K562 (cell line): ENCODE data around the gene PDE4D. TPM values are rescaled to one million over a fixed set of nuclear protein-coding genes. Genes with fewer than 3 reads are reported as not detected.

Experiments used
- ATAC-seq: fragments of 200-7000 bp; cut with Tn5 transposase; 3 replicates; pipeline ENCODE4 v1.9.1; 2020; ENCODE audit warnings: moderate library complexity
- BruUV-seq: library from RNA; stranded (reverse); fragments of 400-500 nt; replicated peaks from 2 replicates; lab custom pipeline; 2021; lab: Mats Ljungman, UMichigan
- CTCF ChIA-PET: fragments of 300-600 bp; formaldehyde crosslinking; extraction: SDS; loops from one replicate; lab custom pipeline; 2021; ENCODE audit warnings: low intra/inter-chr PET ratio; lab: Yijun Ruan, JAX
- POLR2A ChIA-PET: fragments of 300-600, 350-650 bp; sonication (Branson Sonifier 250); formaldehyde crosslinking; extraction: SDS; loops from one replicate; lab custom pipeline; 2021; ENCODE audit warnings: antibody characterized with exemption, inconsistent platforms; lab: Yijun Ruan, JAX
- DNase-seq, 4 experiments: peaks; one replicate each; pipeline versions ENCODE4 v3.0.0 to v3.0.0-alpha.2; 2011 to 2018; ENCODE audit warnings: low spot score in 3 of 4, mixed read lengths in 3 of 4; ENCODE audit errors: extremely low read depth in 1 of 4
- FAIRE-seq: peaks from 2 replicates; lab custom pipeline; 2011; peaks lifted over from hg19 to GRCh38; lab: Jason Lieb, UNC
- H2AFZ ChIP-seq: 2 replicates; pipeline ENCODE4 v1.6.0; 2011; ENCODE audit warnings: low read depth, low read length, control low read depth, inconsistent platforms
- H3K27ac ChIP-seq: fragments of 200-600 bp; 3 replicates; pipeline ENCODE4 v1.8.0; 2011; ENCODE audit warnings: low read depth, mild to moderate bottlenecking, control low read depth, inconsistent platforms, low read length, moderate library complexity, mixed read lengths; ENCODE audit errors: extremely low read depth
- H3K27me3 ChIP-seq, 2 experiments: fragments of 300-600 bp in 1 of 2; 2 replicates in 1 of 2; 3 replicates in 1 of 2; pipeline versions ENCODE4 v1.6.0 to v1.8.0; 2011; ENCODE audit warnings: inconsistent platforms in 2 of 2, low read length in 2 of 2, mild to moderate bottlenecking in 1 of 2, mixed read lengths in 1 of 2, moderate library complexity in 1 of 2; ENCODE audit not compliant: control insufficient read depth in 2 of 2, insufficient read depth in 2 of 2
- H3K36me3 ChIP-seq: fragments of 300-600 bp; 3 replicates; pipeline ENCODE4 v1.8.0; 2011; ENCODE audit warnings: mild to moderate bottlenecking, low read length, inconsistent platforms; ENCODE audit not compliant: control insufficient read depth, insufficient read depth
- H3K4me1 ChIP-seq, 2 experiments: fragments of 200-600 bp in 1 of 2; replicated peaks in 1 of 2; 2 replicates in 1 of 2; 3 replicates in 1 of 2; pipeline versions ENCODE4 v1.5.1 to v1.8.0; 2011; ENCODE audit warnings: inconsistent platforms in 2 of 2, low read length in 2 of 2, mild to moderate bottlenecking in 1 of 2, mixed read lengths in 1 of 2, moderate library complexity in 1 of 2; ENCODE audit not compliant: control insufficient read depth in 2 of 2, insufficient read depth in 2 of 2
- H3K4me2 ChIP-seq: 2 replicates; pipeline ENCODE4 v1.6.1; 2011; ENCODE audit warnings: low read length, control low read depth, inconsistent platforms, mixed read lengths; ENCODE audit not compliant: insufficient read depth
- H3K4me3 ChIP-seq: fragments of 200-600 bp; sonication (generic), shearing (Covaris generic); 2 replicates; pipeline ENCODE4 v1.5.1; 2016; ENCODE audit warnings: control low read depth, inconsistent platforms
- H3K79me2 ChIP-seq: fragments of 200-600 bp; 3 replicates; pipeline ENCODE4 v1.8.0; 2011; ENCODE audit warnings: low read length, inconsistent platforms; ENCODE audit not compliant: control insufficient read depth, insufficient read depth
- H3K9ac ChIP-seq, 2 experiments: 2 replicates each; pipeline versions ENCODE4 v1.6.0 to v1.6.1; 2011; ENCODE audit warnings: low read depth in 2 of 2, low read length in 2 of 2, control low read depth in 1 of 2, inconsistent platforms in 1 of 2, mild to moderate bottlenecking in 1 of 2, mixed read lengths in 1 of 2; ENCODE audit not compliant: insufficient read depth in 1 of 2
- H3K9me1 ChIP-seq: one replicate; pipeline ENCODE4 v1.6.0; 2011; ENCODE audit warnings: inconsistent platforms, mild to moderate bottlenecking, low read length, moderate library complexity; ENCODE audit not compliant: control insufficient read depth, insufficient read depth
- H3K9me3 ChIP-seq: replicated peaks from 2 replicates; pipeline ENCODE4 v1.5.1; 2011; ENCODE audit warnings: low read depth, low read length, inconsistent platforms; ENCODE audit not compliant: control insufficient read depth, insufficient read depth
- H4K20me1 ChIP-seq: replicated peaks from 2 replicates; pipeline ENCODE4 v1.6.1; 2011; ENCODE audit warnings: low read length, inconsistent platforms, mixed read lengths; ENCODE audit not compliant: control insufficient read depth, insufficient read depth
- C11orf30 ChIP-seq: fragments of 450-650 bp; IDR thresholded peaks from 2 replicates; pipeline ENCODE4 v1.6.1; 2016; ENCODE audit warnings: low read depth, mild to moderate bottlenecking
- CBX5 ChIP-seq: IDR thresholded peaks from 2 replicates; pipeline ENCODE4 v1.6.1; 2014; ENCODE audit warnings: low read depth, borderline replicate concordance
- MEIS2 ChIP-seq: fragments of 450-650 bp; IDR thresholded peaks from 2 replicates; pipeline ENCODE4 v1.6.1; 2014; ENCODE audit warnings: mild to moderate bottlenecking; ENCODE audit not compliant: partially characterized antibody
- MYC ChIP-seq, 2 experiments: fragments of 250-450 bp in 1 of 2; sonication (Bioruptor Pico) in 1 of 2; IDR thresholded peaks; 2 replicates each; pipeline versions ENCODE4 v1.5.1 to v1.6.1; 2012 to 2021; ENCODE audit warnings: low read depth in 2 of 2, borderline replicate concordance in 1 of 2, improper control_type of control experiment in 1 of 2, low read length in 1 of 2, mild to moderate bottlenecking in 1 of 2, moderate library complexity in 1 of 2
- NCOR1 ChIP-seq: fragments of 450-650 bp; IDR thresholded peaks from 2 replicates; pipeline ENCODE4 v1.6.1; 2016; ENCODE audit warnings: mild to moderate bottlenecking, moderate library complexity
- RB1 ChIP-seq: fragments of 450-650 bp; IDR thresholded peaks from 2 replicates; pipeline ENCODE4 v1.6.1; 2017; ENCODE audit warnings: low read depth, mild to moderate bottlenecking
- RBBP5 ChIP-seq: fragments of 200-600 bp; sonication (generic); IDR thresholded peaks from 2 replicates; pipeline ENCODE4 v1.6.1; 2012; ENCODE audit warnings: borderline replicate concordance, mild to moderate bottlenecking, low read length, control low read depth, inconsistent platforms; ENCODE audit not compliant: insufficient read depth, poor library complexity, severe bottlenecking
- SMAD1 ChIP-seq: fragments of 150-350 bp; IDR thresholded peaks from 2 replicates; pipeline ENCODE4 v1.6.1; 2014; ENCODE audit warnings: low read length, low read depth; ENCODE audit not compliant: partially characterized antibody
- SPI1 ChIP-seq: IDR thresholded peaks from 2 replicates; pipeline ENCODE4 v1.6.1; 2011; ENCODE audit warnings: low read depth, low read length, control low read depth, borderline replicate concordance
- SREBF2 ChIP-seq: sonication (generic); formaldehyde crosslinking; IDR thresholded peaks from 2 replicates; pipeline ENCODE4 v1.4.0; 2020; ENCODE audit warnings: mild to moderate bottlenecking, missing genetic modification reagents
- SUPT5H ChIP-seq: fragments of 450-650 bp; IDR thresholded peaks from 2 replicates; pipeline ENCODE4 v1.6.1; 2016
- ZNF445 ChIP-seq: fragments of 250-450 bp; sonication (Bioruptor Pico); IDR thresholded peaks from 2 replicates; pipeline ENCODE4 v1.4.0; 2020; ENCODE audit warnings: low read depth, mild to moderate bottlenecking, moderate library complexity
- ZNF717 ChIP-seq: fragments of 250-450 bp; sonication (Bioruptor Pico); IDR thresholded peaks from 2 replicates; pipeline ENCODE4 v1.5.0; 2021
- WGBS: fragments of 100-300 bp; shearing (Covaris generic); methylation state at CpG from one replicate; pipeline ENCODE4 v1.1.6; 2016; ENCODE audit warnings: low coverage, mixed read lengths; ENCODE audit not compliant: insufficient coverage; ENCODE audit errors: missing lambda C conversion rate; 5-methylcytosine and 5-hydroxymethylcytosine counted together
- in situ Hi-C: fragments of 300-500 bp; cut with MboI; formaldehyde crosslinking; loops from 4 replicates; pipeline ENCODE4 v1.15.0; 2018; ENCODE audit warnings: inconsistent platforms, mixed read lengths
- intact Hi-C: fragments of 100-400 bp; cut with micrococcal nuclease; formaldehyde crosslinking; loops from 2 replicates; pipeline ENCODE4 v1.14.2; 2022
- polyA plus RNA-seq, 8 experiments: library from polyadenylated mRNA; depleted of rRNA in 4 of 8; stranded (reverse) in 5 of 8; unstranded in 3 of 8; fragments of >200 nt; fragmentation: Nextera tagmentation in 2 of 8; fragmentation: Illumina TruSeq in 1 of 8; extraction: Ambion mirVana in 2 of 8; extraction: Trizol in 1 of 8; gene quantifications; 2 replicates each; pipeline versions ENCODE4 v1.2.1 to v1.2.3, GENCODE V29; 2011 to 2014; ENCODE audit warnings: inconsistent platforms in 1 of 8, missing spikeins in 1 of 8
- total RNA-seq, 7 experiments: library from RNA; depleted of rRNA in 6 of 7; stranded (reverse); fragments of >200 nt in 6 of 7; fragmentation: Illumina TruSeq in 2 of 7; extraction: Trizol in 2 of 7; gene quantifications; 2 replicates each; pipeline versions ENCODE4 v1.2.1 to v1.2.3, GENCODE V29; 2011 to 2021; ENCODE audit warnings: low replicate concordance in 1 of 7
- TF ChIP-seq, protein P1 (sequence below): fragments of 250-450 bp; sonication (Bioruptor Pico); IDR thresholded peaks from 2 replicates; pipeline ENCODE4 v1.9.0; 2021; ENCODE audit warnings: mild to moderate bottlenecking, inconsistent platforms

Gene PDE4D
- total and polyA plus RNA-seq, 9 of the 15 experiments (the other 6 are each of a cell fraction or from before 2014, with no cell fraction given), result 0.04 to 0.46 (median 0.13) TPM

DNA sequence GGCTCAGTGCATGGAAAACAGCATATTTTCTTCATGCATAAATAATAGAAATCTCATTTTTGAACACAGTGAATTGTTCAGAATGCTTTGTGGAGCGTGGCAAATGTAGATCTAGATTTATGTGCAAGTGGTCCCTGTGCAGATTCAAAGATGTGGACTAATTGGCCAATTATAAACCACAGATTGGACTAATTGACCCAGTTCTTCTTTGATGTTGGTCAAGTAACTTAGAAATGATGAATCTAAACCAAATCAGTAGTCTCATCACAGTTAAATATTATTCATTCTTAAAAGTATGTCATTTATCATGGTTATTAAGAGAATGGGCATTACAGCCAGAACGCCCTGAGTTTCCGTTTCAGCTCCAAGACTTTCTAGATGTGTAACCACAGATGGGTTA lies 11.7 kb upstream of the PDE4D start:
- BruUV-seq, result no TSS peak
- Histone ChIP-seq H3K9ac (no peak overlapping the region), H3K9me3 (no peaks in the 10 kb centered on the region), H2AFZ (no peak overlapping the region), H3K79me2 (no peaks in the 10 kb centered on the region), H3K9me1 (no peaks in the 10 kb centered on the region), H3K4me2 (no peak overlapping the region), H3K27ac (no peak overlapping the region), H4K20me1 (no peaks in the 10 kb centered on the region), H3K27me3 (no peaks in the 10 kb centered on the region), H3K4me3 (no peak overlapping the region), H3K4me1 (no peaks in the 10 kb centered on the region), H3K36me3 (no peaks in the 10 kb centered on the region)
- WGBS, result 0% methylated on average over 3 of the region's 3 CpGs
- in situ Hi-C loops, result no loop called here
- POLR2A ChIA-PET, result no interaction called here
- no peak for FAIRE-seq
- DNase-seq, result no peak
- CTCF ChIA-PET, result no interaction called here
- intact Hi-C loops, result no loop called here
- ATAC-seq, result no peak
- TF ChIP-seq RB1 (no peak), SPI1 (no peak), ZNF717 (CRISPR knock-in tag) (no peak), SMAD1 (no peak)

GRCh38 chr5:59897075-59897474 lies 3.5 kb upstream of the PDE4D start:
- no peak overlapping the region for H3K4me2 ChIP-seq
- H3K9ac ChIP-seq, result no peak overlapping the region
- H2AFZ ChIP-seq, result no peak overlapping the region
- intact Hi-C loops, result no loop called here
- H3K27ac ChIP-seq, result no peak overlapping the region
- in situ Hi-C loops, result no loop called here
- no peaks in the 10 kb centered on the region for H3K79me2 ChIP-seq
- CTCF ChIA-PET, result no interaction called here
- no peaks in the 10 kb centered on the region for H3K36me3 ChIP-seq
- FAIRE-seq (no peak), ATAC-seq (no peak), DNase-seq (no peak)
- H4K20me1 ChIP-seq, result no peaks in the 10 kb centered on the region
- POLR2A ChIA-PET, result no interaction called here
- no peaks in the 10 kb centered on the region for H3K9me3 ChIP-seq
- H3K9me1 ChIP-seq, result no peaks in the 10 kb centered on the region
- H3K27me3 ChIP-seq, result no peaks in the 10 kb centered on the region
- H3K4me3 ChIP-seq, result no peak overlapping the region
- BruUV-seq, result no TSS peak
- no peaks in the 10 kb centered on the region for H3K4me1 ChIP-seq
- TF ChIP-seq RBBP5 (no peak), CBX5 (no peak), MEIS2 (no peak), SUPT5H (no peak), ZNF445 (CRISPR knock-in tag) (no peak), NCOR1 (no peak), SREBF2 (CRISPR knock-in tag) (no peak), MYC (IDR thresholded peaks at IDR 0.05; ENCODE audit: low read depth, low read length) (no peak), MYC (CRISPR knock-in tag; IDR thresholded peaks at IDR 0.05; ENCODE audit: borderline replicate concordance, low read depth) (no peak), C11orf30 (no peak)
- TF ChIP-seq, protein P1, sequence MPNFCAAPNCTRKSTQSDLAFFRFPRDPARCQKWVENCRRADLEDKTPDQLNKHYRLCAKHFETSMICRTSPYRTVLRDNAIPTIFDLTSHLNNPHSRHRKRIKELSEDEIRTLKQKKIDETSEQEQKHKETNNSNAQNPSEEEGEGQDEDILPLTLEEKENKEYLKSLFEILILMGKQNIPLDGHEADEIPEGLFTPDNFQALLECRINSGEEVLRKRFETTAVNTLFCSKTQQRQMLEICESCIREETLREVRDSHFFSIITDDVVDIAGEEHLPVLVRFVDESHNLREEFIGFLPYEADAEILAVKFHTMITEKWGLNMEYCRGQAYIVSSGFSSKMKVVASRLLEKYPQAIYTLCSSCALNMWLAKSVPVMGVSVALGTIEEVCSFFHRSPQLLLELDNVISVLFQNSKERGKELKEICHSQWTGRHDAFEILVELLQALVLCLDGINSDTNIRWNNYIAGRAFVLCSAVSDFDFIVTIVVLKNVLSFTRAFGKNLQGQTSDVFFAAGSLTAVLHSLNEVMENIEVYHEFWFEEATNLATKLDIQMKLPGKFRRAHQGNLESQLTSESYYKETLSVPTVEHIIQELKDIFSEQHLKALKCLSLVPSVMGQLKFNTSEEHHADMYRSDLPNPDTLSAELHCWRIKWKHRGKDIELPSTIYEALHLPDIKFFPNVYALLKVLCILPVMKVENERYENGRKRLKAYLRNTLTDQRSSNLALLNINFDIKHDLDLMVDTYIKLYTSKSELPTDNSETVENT (CRISPR knock-in tag), result no peak
